Astrocyte of the cerebellum (primary cell): Measurements from ENCODE around the gene TTLL11.

Experiments used
- DNase-seq: peaks from one replicate; pipeline ENCODE4 v3.0.0-alpha.2; 2011; ENCODE audit warnings: low read depth
- H3K4me3 ChIP-seq: 2 replicates; pipeline ENCODE4 v1.5.1; 2011; ENCODE audit warnings: mild to moderate bottlenecking, low read depth, low read length, moderate library complexity
- in situ Hi-C: cut with HindIII; loops from 2 replicates; pipeline ENCODE4 v1.10.0; 2017; ENCODE audit warnings: low sequenced_read_pairs
- TF ChIP-seq, protein P1 (sequence below): IDR thresholded peaks from 2 replicates; pipeline ENCODE4 v1.5.1; 2012; ENCODE audit warnings: low read length, low read depth, moderate library complexity, mild to moderate bottlenecking; ENCODE audit errors: missing control alignments

TTLL11 gene

DNA sequence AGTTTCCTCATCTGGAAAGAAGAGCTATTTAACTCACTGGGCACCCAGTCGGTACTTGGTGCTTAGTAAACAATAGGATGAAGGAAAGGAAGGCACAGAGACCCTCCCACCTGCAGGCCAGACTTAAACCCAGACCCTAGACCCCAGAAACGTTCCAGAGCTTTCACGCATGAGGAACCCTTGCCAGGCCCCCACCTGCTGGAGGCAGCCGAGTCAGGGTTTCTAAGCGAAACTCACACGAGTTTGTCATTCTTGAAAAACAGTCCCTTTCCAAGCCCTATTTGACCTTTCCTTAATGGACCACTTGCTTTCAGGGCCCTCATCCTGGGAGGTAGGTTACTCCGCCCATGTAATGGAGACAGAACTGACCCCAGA is 35.8 kb upstream of the TTLL11 start:
- DNase-seq: no peak
- TF ChIP-seq, protein P1, sequence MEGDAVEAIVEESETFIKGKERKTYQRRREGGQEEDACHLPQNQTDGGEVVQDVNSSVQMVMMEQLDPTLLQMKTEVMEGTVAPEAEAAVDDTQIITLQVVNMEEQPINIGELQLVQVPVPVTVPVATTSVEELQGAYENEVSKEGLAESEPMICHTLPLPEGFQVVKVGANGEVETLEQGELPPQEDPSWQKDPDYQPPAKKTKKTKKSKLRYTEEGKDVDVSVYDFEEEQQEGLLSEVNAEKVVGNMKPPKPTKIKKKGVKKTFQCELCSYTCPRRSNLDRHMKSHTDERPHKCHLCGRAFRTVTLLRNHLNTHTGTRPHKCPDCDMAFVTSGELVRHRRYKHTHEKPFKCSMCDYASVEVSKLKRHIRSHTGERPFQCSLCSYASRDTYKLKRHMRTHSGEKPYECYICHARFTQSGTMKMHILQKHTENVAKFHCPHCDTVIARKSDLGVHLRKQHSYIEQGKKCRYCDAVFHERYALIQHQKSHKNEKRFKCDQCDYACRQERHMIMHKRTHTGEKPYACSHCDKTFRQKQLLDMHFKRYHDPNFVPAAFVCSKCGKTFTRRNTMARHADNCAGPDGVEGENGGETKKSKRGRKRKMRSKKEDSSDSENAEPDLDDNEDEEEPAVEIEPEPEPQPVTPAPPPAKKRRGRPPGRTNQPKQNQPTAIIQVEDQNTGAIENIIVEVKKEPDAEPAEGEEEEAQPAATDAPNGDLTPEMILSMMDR: no peak
- no peak overlapping the region for H3K4me3 ChIP-seq
- in situ Hi-C loops: loop anchor here (5.0 kb wide), 1 partner anchor 223 kb away; no protein-coding TSS in a partner anchor

DNA sequence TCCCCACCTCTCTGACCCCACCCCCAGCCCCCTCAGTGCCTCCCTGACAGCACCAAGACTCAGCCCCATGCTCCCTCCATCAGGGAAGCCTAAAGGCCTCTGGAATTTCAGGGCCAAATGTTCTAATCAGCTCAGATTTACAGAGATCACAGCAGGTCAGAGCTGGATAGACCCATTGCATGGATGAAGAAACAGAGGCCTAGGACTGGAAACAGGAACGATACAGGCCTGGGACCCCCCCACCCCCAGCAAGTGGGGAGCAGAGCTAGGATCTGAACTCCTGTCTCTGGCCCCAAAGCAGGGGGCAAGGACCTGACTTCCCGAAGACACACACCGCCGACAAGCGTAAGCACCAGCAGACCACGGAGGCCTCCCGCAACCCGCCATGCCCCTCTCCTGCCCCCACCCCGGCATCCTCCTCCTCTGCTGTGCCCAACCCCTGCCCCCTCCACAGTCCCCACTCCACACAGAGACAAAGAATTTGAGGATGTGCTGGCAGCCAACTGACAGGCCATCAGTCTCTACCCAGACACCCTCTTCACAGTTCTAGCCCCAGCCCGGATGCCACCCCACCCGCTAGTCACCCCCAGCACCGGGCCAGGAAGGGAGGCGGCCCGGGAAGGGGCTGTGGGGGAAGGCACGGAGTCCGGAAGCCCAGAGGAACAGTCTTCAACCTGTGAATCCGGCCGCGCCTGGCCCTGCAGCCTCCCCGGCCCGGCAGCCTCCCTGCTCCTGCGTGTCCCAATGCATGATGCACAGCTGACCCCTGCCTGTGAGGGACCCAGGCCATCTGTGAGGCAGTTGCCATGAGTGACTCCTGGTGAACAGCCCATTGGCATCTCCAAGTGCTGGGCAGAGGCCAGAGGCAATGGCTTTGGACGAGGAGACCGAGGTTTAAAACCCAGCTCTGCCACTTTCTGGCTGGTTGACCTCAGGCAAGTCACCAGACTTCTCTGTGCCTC is 35.2 kb upstream of the TTLL11 start:
- TF ChIP-seq, protein P1: no peak

DNA sequence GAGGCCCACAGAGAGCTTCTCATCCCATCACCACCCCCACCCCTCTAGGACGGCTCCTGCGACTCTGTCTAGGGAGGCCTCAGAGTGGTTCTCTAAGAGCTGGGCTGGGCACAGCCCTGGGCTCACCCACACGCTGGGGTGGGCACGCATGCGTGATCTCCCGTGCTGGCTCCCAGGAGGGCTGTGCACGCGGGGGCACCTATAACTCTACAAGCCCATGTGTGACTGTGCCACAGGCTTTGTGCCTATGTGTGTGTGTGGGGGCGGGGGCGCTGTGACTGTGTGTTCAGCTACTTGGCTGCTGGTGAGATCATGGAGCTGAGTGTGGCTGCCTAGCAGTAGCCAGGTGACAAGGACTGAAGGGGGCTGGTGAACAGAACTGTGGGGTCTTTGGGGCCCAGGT is 34.3 kb upstream of the TTLL11 start:
- H3K4me3 ChIP-seq: no peak overlapping the region
- in situ Hi-C loops: loop anchor here (5.0 kb wide), 1 partner anchor 225 kb away; no protein-coding TSS in a partner anchor
- no peak for DNase-seq
- TF ChIP-seq, protein P1: no peak

More for the DNA sequence above, 35.2 kb upstream of the TTLL11 start:
- no peak for DNase-seq
- in situ Hi-C loops: loop anchor here (5.0 kb wide), 1 partner anchor 224 kb away; no protein-coding TSS in a partner anchor
- H3K4me3 ChIP-seq: no peak overlapping the region

GRCh38 chr9:122126331-122127261 is 33.5 kb upstream of the TTLL11 start:
- TF ChIP-seq, protein P1: no peak
- in situ Hi-C loops: loop anchor here (5.0 kb wide), 1 partner anchor 226 kb away; no protein-coding TSS in a partner anchor
- peak overlapping the region; percentile 22 for H3K4me3 ChIP-seq
- DNase-seq: no peak

GRCh38 chr9:122125509-122126330 is 32.6 kb upstream of the TTLL11 start:
- no peak overlapping the region for H3K4me3 ChIP-seq
- TF ChIP-seq, protein P1: no peak
- DNase-seq: no peak
- in situ Hi-C loops: loop anchor here (5.0 kb wide), 1 partner anchor 227 kb away; no protein-coding TSS in a partner anchor

DNA sequence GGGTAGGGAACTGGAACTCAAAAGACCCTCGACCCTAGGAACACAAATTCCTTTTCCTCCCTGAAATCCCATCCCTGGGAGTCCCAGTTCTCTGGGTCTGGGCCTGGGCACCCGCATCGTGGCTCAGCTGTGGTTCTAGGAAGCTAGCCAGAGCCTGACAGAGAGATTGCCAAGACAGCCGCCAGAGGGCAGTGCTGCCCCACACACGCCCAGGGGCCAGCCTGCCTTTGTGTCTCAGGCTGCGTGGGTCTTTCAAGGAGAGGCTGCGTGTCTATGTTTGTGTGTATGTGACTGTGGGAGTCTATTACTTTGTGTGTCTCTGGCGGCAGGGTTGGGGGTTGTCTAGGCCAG is 32.0 kb upstream of the TTLL11 start:
- peak; percentile 50 for DNase-seq
- in situ Hi-C loops: loop anchor here (5.0 kb wide), 1 partner anchor 227 kb away; no protein-coding TSS in a partner anchor
- H3K4me3 ChIP-seq: no peak overlapping the region
- TF ChIP-seq, protein P1: peak; percentile 96
